ENCODE measurements around the gene PHAF1. TPM values are rescaled to one million over a fixed set of nuclear protein-coding genes. Genes with fewer than 3 reads are reported as not detected.

PHAF1 gene
- total and polyA plus RNA-seq, 2 of the 13 experiments (the other 11 are each of a cell fraction or from before 2014, with no cell fraction given) = 48.3 to 174 TPM

DNA sequence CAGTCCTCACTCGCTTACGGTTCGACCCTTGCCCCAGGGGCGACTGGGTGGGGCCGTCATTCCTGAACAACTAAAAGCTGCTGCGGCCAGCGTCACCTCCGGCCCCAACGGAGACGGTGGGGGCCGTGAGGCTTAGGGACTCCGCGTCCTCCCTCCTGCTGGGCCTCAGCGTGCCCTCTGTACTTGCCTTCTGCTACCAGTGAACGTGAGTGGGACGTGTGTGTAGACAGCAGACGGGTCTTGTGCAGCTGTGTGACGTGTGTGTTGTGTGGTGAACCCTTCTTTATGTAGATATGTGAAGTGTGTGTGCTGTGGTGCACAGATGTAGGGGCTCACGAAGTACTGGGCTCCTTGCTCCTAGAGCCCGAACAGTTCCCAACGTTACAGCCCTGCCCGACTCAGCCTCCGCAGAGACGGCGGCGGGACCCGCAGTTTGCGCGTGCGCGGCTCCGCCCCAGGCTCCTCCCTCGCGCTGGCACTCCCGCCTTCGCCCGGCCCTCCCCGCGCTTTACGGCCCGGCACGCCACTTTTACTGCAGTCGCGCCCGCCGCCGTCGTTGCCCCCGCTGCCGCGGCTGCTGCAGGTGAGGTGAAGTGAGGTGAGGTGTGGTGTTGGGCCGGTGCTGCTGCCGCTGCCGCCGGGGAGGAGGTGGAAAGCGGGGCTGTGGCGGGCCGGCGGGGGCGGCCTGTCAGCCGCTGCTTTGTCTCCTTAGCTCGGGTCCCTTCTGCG is at the start of gene PHAF1 (continued):
- TF ChIP-seq ZFP41 (CRISPR knock-in tag; IDR thresholded peaks at IDR 0.05; ENCODE audit: borderline replicate concordance) (no peak; the same call in 1 of the 2 replicates), U2AF1 (optimal IDR thresholded peaks at IDR 0.05; ENCODE audit: low read depth, low read length) (no peak), ATM (IDR thresholded peaks at IDR 0.05; ENCODE audit: borderline replicate concordance) (no peak), KLF9 (CRISPR knock-in tag; IDR thresholded peaks at IDR 0.05; ENCODE audit: low read depth) (peak; percentile 63; the same call in 1 of the 2 replicates), SNRNP70 (IDR thresholded peaks at IDR 0.05; ENCODE audit: low read depth, low read length) (no peak), ZFYVE20 (CRISPR knock-in tag; IDR thresholded peaks at IDR 0.05; ENCODE audit: borderline replicate concordance, low read depth) (no peak), EP300 (IDR thresholded peaks at IDR 0.05; ENCODE audit: low read depth in 2 of 2, low read length in 2 of 2) (peak in 1 of 2 experiments; percentile 17; a peak in 2 of 4 replicates), EP300 (CRISPR knock-in tag; IDR thresholded peaks at IDR 0.05; ENCODE audit: borderline replicate concordance) (no peak; the same call in 1 of the 2 replicates), ZNF143 (CRISPR knock-in tag; IDR thresholded peaks at IDR 0.05) (peak; percentile 56), ZSCAN22 (CRISPR knock-in tag; IDR thresholded peaks at IDR 0.05) (no peak), JARID2 (CRISPR knock-in tag; IDR thresholded peaks at IDR 0.05; ENCODE audit: insufficient replicate concordance) (peak; percentile 66), ZFP1 (CRISPR knock-in tag; IDR thresholded peaks at IDR 0.05) (peak; percentile 61; the same call in 1 of the 2 replicates), ZNF3 (CRISPR knock-in tag; IDR thresholded peaks at IDR 0.05) (no peak), CHD4 (IDR thresholded peaks at IDR 0.05; ENCODE audit: borderline replicate concordance, low read length) (no peak; the same call in 1 of the 2 replicates), ZNF160 (CRISPR knock-in tag; IDR thresholded peaks at IDR 0.05) (peak; percentile 73; the same call in 1 of the 2 replicates)
- TF ChIP-seq, protein P1, sequence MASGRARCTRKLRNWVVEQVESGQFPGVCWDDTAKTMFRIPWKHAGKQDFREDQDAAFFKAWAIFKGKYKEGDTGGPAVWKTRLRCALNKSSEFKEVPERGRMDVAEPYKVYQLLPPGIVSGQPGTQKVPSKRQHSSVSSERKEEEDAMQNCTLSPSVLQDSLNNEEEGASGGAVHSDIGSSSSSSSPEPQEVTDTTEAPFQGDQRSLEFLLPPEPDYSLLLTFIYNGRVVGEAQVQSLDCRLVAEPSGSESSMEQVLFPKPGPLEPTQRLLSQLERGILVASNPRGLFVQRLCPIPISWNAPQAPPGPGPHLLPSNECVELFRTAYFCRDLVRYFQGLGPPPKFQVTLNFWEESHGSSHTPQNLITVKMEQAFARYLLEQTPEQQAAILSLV (CRISPR knock-in tag; IDR thresholded peaks at IDR 0.05; ENCODE audit: borderline replicate concordance) = peak; percentile 97
- TF ChIP-seq, protein P2, sequence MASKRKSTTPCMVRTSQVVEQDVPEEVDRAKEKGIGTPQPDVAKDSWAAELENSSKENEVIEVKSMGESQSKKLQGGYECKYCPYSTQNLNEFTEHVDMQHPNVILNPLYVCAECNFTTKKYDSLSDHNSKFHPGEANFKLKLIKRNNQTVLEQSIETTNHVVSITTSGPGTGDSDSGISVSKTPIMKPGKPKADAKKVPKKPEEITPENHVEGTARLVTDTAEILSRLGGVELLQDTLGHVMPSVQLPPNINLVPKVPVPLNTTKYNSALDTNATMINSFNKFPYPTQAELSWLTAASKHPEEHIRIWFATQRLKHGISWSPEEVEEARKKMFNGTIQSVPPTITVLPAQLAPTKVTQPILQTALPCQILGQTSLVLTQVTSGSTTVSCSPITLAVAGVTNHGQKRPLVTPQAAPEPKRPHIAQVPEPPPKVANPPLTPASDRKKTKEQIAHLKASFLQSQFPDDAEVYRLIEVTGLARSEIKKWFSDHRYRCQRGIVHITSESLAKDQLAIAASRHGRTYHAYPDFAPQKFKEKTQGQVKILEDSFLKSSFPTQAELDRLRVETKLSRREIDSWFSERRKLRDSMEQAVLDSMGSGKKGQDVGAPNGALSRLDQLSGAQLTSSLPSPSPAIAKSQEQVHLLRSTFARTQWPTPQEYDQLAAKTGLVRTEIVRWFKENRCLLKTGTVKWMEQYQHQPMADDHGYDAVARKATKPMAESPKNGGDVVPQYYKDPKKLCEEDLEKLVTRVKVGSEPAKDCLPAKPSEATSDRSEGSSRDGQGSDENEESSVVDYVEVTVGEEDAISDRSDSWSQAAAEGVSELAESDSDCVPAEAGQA (IDR thresholded peaks at IDR 0.05; ENCODE audit: low read depth) = peak; percentile 15; the same call in 1 of the 2 replicates
- TF ChIP-seq, protein P2 (CRISPR knock-in tag; IDR thresholded peaks at IDR 0.05; ENCODE audit: borderline replicate concordance) = peak; percentile 68; the same call in 1 of the 2 replicates

All from HepG2 (cell line).